Endothelial cell of umbilical vein (primary cell): Measurements from ENCODE around the gene NT5C. TPM values are rescaled to one million over a fixed set of nuclear protein-coding genes. Genes with fewer than 3 reads are reported as not detected.

ENCODE experiments used
- BruUV-seq: library from RNA; stranded (reverse); fragments of 400-500 nt; replicated peaks from 2 replicates; lab custom pipeline; 2021; lab: Mats Ljungman, UMichigan
- CTCF ChIA-PET: fragments of 300-600, 350-600 bp; sonication (Branson Sonifier 250); formaldehyde crosslinking; loops from one replicate; lab custom pipeline; 2021; ENCODE audit warnings: antibody characterized with exemption, inconsistent platforms; lab: Charles Lee
- POLR2A ChIA-PET: fragments of 300-600, 350-600 bp; sonication (Branson Sonifier 250); formaldehyde crosslinking; loops from one replicate; lab custom pipeline; 2021; ENCODE audit warnings: antibody characterized with exemption, inconsistent platforms; lab: Charles Lee
- DNase-seq: peaks from one replicate; pipeline ENCODE4 v3.0.0-alpha.2; 2011; ENCODE audit warnings: low read depth, low spot score
- FAIRE-seq: peaks from 2 replicates; lab custom pipeline; 2011; peaks lifted over from hg19 to GRCh38; lab: Jason Lieb, UNC
- H2AFZ ChIP-seq: 2 replicates; pipeline ENCODE4 v1.6.0; 2012; ENCODE audit warnings: low read depth, low read length, control low read depth, inconsistent platforms
- H3K27ac ChIP-seq: 2 replicates; pipeline ENCODE4 v1.5.1; 2011; ENCODE audit warnings: low read depth, mild to moderate bottlenecking, control low read depth, low read length, moderate library complexity; ENCODE audit not compliant: insufficient read depth
- H3K27me3 ChIP-seq, 2 experiments: 2 replicates each; pipeline versions ENCODE4 v1.6.0 to v1.6.1; 2011; ENCODE audit warnings: low read length in 2 of 2, mixed read lengths in 1 of 2; ENCODE audit not compliant: control insufficient read depth in 2 of 2, insufficient read depth in 2 of 2
- H3K36me3 ChIP-seq, 2 experiments: 2 replicates in 1 of 2; 3 replicates in 1 of 2; pipeline ENCODE4 v1.5.1; 2011; ENCODE audit warnings: low read length in 2 of 2, mild to moderate bottlenecking in 1 of 2, moderate library complexity in 1 of 2; ENCODE audit not compliant: control insufficient read depth in 2 of 2, insufficient read depth in 2 of 2; ENCODE audit errors: extremely low read depth in 1 of 2
- H3K4me1 ChIP-seq: 3 replicates; pipeline ENCODE4 v1.5.1; 2011; ENCODE audit warnings: mild to moderate bottlenecking, low read length; ENCODE audit not compliant: control insufficient read depth, insufficient read depth; ENCODE audit errors: extremely low read depth
- H3K4me2 ChIP-seq: 2 replicates; pipeline ENCODE4 v1.6.1; 2011; ENCODE audit warnings: low read length, control low read depth, mixed read lengths; ENCODE audit not compliant: insufficient read depth
- H3K4me3 ChIP-seq, 3 experiments: fragments of 200-600 bp in 1 of 3; sonication (generic), shearing (Covaris generic) in 1 of 3; replicated peaks in 1 of 3; 2 replicates each; pipeline ENCODE4 v1.5.1; 2011 to 2016; ENCODE audit warnings: control low read depth in 3 of 3, low read length in 3 of 3, mild to moderate bottlenecking in 2 of 3, inconsistent platforms in 1 of 3, low read depth in 1 of 3, moderate library complexity in 1 of 3; ENCODE audit not compliant: insufficient read depth in 1 of 3
- H3K79me2 ChIP-seq: 2 replicates; pipeline ENCODE4 v1.6.0; 2012; ENCODE audit warnings: low read length, inconsistent platforms; ENCODE audit not compliant: control insufficient read depth, insufficient read depth
- H3K9ac ChIP-seq: replicated peaks from 2 replicates; pipeline ENCODE3; 2011; ENCODE audit warnings: low read length, control low read depth; ENCODE audit not compliant: insufficient read depth; ENCODE audit errors: extremely low read depth
- H3K9me1 ChIP-seq: replicated peaks from 3 replicates; pipeline ENCODE4 v1.6.0; 2011; ENCODE audit warnings: mild to moderate bottlenecking, low read length; ENCODE audit not compliant: control insufficient read depth, insufficient read depth; ENCODE audit errors: extremely low read depth
- H3K9me3 ChIP-seq: replicated peaks from 2 replicates; pipeline ENCODE4 v1.5.1; 2012; ENCODE audit warnings: low read length, inconsistent platforms; ENCODE audit not compliant: control insufficient read depth, insufficient read depth
- H4K20me1 ChIP-seq: replicated peaks from 2 replicates; pipeline ENCODE3; 2011; ENCODE audit warnings: mild to moderate bottlenecking, low read length; ENCODE audit not compliant: control insufficient read depth, insufficient read depth; ENCODE audit errors: extremely low read depth
- EZH2 ChIP-seq: IDR thresholded peaks from 2 replicates; pipeline ENCODE4 v1.6.1; 2012; ENCODE audit warnings: borderline replicate concordance, low read depth, mild to moderate bottlenecking, moderate library complexity, low read length, inconsistent platforms; ENCODE audit not compliant: severe bottlenecking
- FOS ChIP-seq: IDR thresholded peaks from 2 replicates; pipeline ENCODE4 v1.6.1; 2011; ENCODE audit warnings: mild to moderate bottlenecking, low read length, moderate library complexity, borderline replicate concordance; ENCODE audit not compliant: insufficient read depth
- GATA2 ChIP-seq: IDR thresholded peaks from 2 replicates; pipeline ENCODE4 v1.7.0; 2011; ENCODE audit warnings: low read depth, mild to moderate bottlenecking, moderate library complexity, mixed read lengths, low read length; ENCODE audit not compliant: insufficient read length, insufficient read depth
- JUN ChIP-seq: IDR thresholded peaks from 2 replicates; pipeline ENCODE4 v1.6.1; 2011; ENCODE audit warnings: borderline replicate concordance, low read depth; ENCODE audit not compliant: insufficient read length, insufficient read depth
- MYC ChIP-seq: IDR thresholded peaks from one replicate; pipeline ENCODE4 v1.6.1; 2011; ENCODE audit warnings: mild to moderate bottlenecking, low read depth, low read length
- POLR2A ChIP-seq: IDR thresholded peaks from 2 replicates; pipeline ENCODE4 v1.6.1; 2012; ENCODE audit warnings: low read depth, mild to moderate bottlenecking, control low read depth, low read length
- POLR2AphosphoS5 ChIP-seq: IDR thresholded peaks from 2 replicates; pipeline ENCODE4 v1.6.1; 2012; ENCODE audit warnings: low read depth, mild to moderate bottlenecking, control low read depth, low read length, moderate library complexity; ENCODE audit not compliant: insufficient read depth
- dilution Hi-C: fragments of 300-500 bp; cut with MboI; formaldehyde crosslinking; loops from one replicate; pipeline ENCODE4 v1.15.0; 2019; ENCODE audit warnings: low sequenced_read_pairs; ENCODE audit not compliant: extremely low pct_ligation_motif_present
- intact Hi-C: fragments of 100-400 bp; cut with micrococcal nuclease; formaldehyde crosslinking; loops from one replicate; pipeline ENCODE4 v1.10.0; 2022
- polyA plus RNA-seq, 4 experiments: library from polyadenylated mRNA; depleted of rRNA in 3 of 4; stranded (reverse) in 3 of 4; unstranded in 1 of 4; fragments of >200 nt; gene quantifications; 2 replicates each; pipeline versions ENCODE4 v1.2.1 to v1.2.3, GENCODE V29; 2011 to 2012; ENCODE audit warnings: missing spikeins in 1 of 4
- total RNA-seq: library from RNA; stranded (reverse); gene quantifications from 2 replicates; pipeline ENCODE4 v1.2.3, GENCODE V29; 2021
- TF ChIP-seq, protein P1 (sequence below), 2 donors: IDR thresholded peaks; 1 replicate in 1 of 2; 2 replicates in 1 of 2; pipeline ENCODE4 v1.5.1; 2011; ENCODE audit warnings: low read length in 2 of 2, mild to moderate bottlenecking in 2 of 2, moderate library complexity in 2 of 2, control low read depth in 1 of 2, inconsistent platforms in 1 of 2, low read depth in 1 of 2; ENCODE audit not compliant: insufficient read depth in 1 of 2; ENCODE audit errors: extremely low read depth in 1 of 2
- TF ChIP-seq, protein P2 (sequence below): IDR thresholded peaks from 2 replicates; pipeline ENCODE4 v1.6.1; 2011; ENCODE audit not compliant: insufficient read depth, insufficient read length

The NT5C gene
- total and polyA plus RNA-seq, 2 donors (not counting 3 experiments of a cell fraction or from before 2014, with no cell fraction given): 29.1 to 39.2 TPM

GRCh38 chr17:75116737-75117136 lies 14.8 kb downstream of the NT5C start:
- Histone ChIP-seq H3K27ac (no peak overlapping the region), H3K36me3 (peaks cover 2 to 3% of the 10 kb centered on the region in 2 experiments), H3K4me2 (no peak overlapping the region), H3K27me3 (no peaks in the 10 kb centered on the region), H3K9ac (no peak overlapping the region), H3K4me1 (peaks cover 7% of the 10 kb centered on the region), H2AFZ (no peak overlapping the region), H3K9me3 (no peaks in the 10 kb centered on the region), H4K20me1 (no peaks in the 10 kb centered on the region), H3K4me3 (no peak overlapping the region), H3K79me2 (no peaks in the 10 kb centered on the region), H3K9me1 (no peaks in the 10 kb centered on the region)
- no peak for DNase-seq
- no TSS peak for BruUV-seq
- ChIA-PET POLR2A (no interaction called here), CTCF (interaction anchor here (0.6 to 5.5 kb wide), 6 partner anchors 9 to 86 kb away, joined by 3 to 257 read pairs (median 6); partner anchors contain the start of genes NT5C and NUP85)
- TF ChIP-seq JUN (no peak), MYC (no peak), GATA2 (no peak), FOS (no peak), EZH2 (no peak), POLR2AphosphoS5 (no peak), POLR2A (no peak)
- TF ChIP-seq, protein P1, sequence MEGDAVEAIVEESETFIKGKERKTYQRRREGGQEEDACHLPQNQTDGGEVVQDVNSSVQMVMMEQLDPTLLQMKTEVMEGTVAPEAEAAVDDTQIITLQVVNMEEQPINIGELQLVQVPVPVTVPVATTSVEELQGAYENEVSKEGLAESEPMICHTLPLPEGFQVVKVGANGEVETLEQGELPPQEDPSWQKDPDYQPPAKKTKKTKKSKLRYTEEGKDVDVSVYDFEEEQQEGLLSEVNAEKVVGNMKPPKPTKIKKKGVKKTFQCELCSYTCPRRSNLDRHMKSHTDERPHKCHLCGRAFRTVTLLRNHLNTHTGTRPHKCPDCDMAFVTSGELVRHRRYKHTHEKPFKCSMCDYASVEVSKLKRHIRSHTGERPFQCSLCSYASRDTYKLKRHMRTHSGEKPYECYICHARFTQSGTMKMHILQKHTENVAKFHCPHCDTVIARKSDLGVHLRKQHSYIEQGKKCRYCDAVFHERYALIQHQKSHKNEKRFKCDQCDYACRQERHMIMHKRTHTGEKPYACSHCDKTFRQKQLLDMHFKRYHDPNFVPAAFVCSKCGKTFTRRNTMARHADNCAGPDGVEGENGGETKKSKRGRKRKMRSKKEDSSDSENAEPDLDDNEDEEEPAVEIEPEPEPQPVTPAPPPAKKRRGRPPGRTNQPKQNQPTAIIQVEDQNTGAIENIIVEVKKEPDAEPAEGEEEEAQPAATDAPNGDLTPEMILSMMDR (IDR thresholded peaks at IDR 0.05; ENCODE audit: extremely low read depth in 1 of 2, insufficient read depth in 1 of 2, low read depth in 1 of 2, low read length in 2 of 2): no peak
- TF ChIP-seq, protein P2, sequence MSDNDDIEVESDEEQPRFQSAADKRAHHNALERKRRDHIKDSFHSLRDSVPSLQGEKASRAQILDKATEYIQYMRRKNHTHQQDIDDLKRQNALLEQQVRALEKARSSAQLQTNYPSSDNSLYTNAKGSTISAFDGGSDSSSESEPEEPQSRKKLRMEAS: no peak
- intact Hi-C loops (no loop called here), dilution Hi-C loops (no loop called here)
- FAIRE-seq: no peak
